Measurements from ENCODE around the gene RRP1.

DNA sequence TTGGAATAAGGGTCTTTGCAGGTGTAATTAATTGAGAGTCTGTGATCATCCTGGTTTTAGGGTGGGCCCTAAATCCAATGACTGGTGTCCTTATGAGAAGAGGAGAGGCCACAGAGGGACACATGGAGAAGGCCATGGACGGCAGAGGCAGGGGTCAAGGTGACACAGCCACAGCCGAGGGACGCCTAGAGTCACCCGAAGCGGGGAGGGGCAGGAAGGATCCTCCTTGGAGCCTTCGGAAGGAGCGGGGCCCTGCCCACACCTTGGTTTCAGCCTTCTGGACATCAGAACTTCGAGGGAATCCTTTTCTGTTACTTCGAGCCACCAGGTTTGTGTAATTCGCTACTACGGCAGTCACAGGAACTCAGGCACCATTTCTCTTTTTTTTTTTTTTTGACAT lies 31.1 kb downstream of the RRP1 start:
- TF ChIP-seq, protein P1, sequence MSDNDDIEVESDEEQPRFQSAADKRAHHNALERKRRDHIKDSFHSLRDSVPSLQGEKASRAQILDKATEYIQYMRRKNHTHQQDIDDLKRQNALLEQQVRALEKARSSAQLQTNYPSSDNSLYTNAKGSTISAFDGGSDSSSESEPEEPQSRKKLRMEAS (IDR thresholded peaks at IDR 0.05; ENCODE audit: low read depth), result no peak
- TF ChIP-seq FOSL2 (IDR thresholded peaks at IDR 0.05; ENCODE audit: borderline replicate concordance, low read depth) (no peak), POLR2AphosphoS5 (IDR thresholded peaks at IDR 0.05; ENCODE audit: low read depth, low read length) (no peak), GABPA (IDR thresholded peaks at IDR 0.05; ENCODE audit: low read depth) (no peak), EP300 (IDR thresholded peaks at IDR 0.05; ENCODE audit: borderline replicate concordance in 1 of 2, low read depth in 1 of 2, low read length in 1 of 2) (no peak)
- TF ChIP-seq, protein P2, sequence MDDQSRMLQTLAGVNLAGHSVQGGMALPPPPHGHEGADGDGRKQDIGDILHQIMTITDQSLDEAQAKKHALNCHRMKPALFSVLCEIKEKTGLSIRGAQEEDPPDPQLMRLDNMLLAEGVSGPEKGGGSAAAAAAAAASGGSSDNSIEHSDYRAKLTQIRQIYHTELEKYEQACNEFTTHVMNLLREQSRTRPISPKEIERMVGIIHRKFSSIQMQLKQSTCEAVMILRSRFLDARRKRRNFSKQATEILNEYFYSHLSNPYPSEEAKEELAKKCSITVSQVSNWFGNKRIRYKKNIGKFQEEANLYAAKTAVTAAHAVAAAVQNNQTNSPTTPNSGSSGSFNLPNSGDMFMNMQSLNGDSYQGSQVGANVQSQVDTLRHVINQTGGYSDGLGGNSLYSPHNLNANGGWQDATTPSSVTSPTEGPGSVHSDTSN (IDR thresholded peaks at IDR 0.05), result no peak
- TF ChIP-seq, protein P3, sequence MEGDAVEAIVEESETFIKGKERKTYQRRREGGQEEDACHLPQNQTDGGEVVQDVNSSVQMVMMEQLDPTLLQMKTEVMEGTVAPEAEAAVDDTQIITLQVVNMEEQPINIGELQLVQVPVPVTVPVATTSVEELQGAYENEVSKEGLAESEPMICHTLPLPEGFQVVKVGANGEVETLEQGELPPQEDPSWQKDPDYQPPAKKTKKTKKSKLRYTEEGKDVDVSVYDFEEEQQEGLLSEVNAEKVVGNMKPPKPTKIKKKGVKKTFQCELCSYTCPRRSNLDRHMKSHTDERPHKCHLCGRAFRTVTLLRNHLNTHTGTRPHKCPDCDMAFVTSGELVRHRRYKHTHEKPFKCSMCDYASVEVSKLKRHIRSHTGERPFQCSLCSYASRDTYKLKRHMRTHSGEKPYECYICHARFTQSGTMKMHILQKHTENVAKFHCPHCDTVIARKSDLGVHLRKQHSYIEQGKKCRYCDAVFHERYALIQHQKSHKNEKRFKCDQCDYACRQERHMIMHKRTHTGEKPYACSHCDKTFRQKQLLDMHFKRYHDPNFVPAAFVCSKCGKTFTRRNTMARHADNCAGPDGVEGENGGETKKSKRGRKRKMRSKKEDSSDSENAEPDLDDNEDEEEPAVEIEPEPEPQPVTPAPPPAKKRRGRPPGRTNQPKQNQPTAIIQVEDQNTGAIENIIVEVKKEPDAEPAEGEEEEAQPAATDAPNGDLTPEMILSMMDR (IDR thresholded peaks at IDR 0.05), result no peak
- TF ChIP-seq, protein P4, sequence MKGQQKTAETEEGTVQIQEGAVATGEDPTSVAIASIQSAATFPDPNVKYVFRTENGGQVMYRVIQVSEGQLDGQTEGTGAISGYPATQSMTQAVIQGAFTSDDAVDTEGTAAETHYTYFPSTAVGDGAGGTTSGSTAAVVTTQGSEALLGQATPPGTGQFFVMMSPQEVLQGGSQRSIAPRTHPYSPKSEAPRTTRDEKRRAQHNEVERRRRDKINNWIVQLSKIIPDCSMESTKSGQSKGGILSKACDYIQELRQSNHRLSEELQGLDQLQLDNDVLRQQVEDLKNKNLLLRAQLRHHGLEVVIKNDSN (IDR thresholded peaks at IDR 0.05; ENCODE audit: borderline replicate concordance, low read depth), result no peak
